WTC11 (cell line): ENCODE results near the gene LRP10. TPM values are rescaled to one million over a fixed set of nuclear protein-coding genes. Genes with fewer than 3 reads are reported as not detected.

Source experiments
- ATAC-seq: fragments of 200-7000 bp; cut with Tn5 transposase; 2 replicates; pipeline ENCODE4 v1.10.0; 2021; ENCODE audit warnings: mild to moderate bottlenecking, moderate library complexity
- CTCF ChIA-PET: fragments of 300-600 bp; sonication (Branson Sonifier 250); formaldehyde crosslinking; loops from one replicate; lab custom pipeline; 2021; ENCODE audit warnings: antibody characterized with exemption; lab: Charles Lee
- POLR2A ChIA-PET: fragments of 350-600 bp; sonication (Branson Sonifier 250); formaldehyde crosslinking; loops from one replicate; lab custom pipeline; 2021; ENCODE audit warnings: antibody characterized with exemption; lab: Charles Lee
- DNase-seq: peaks from one replicate; pipeline ENCODE4 v3.0.0; 2021; ENCODE audit warnings: low spot score
- H3K27ac Mint-ChIP-seq: 2 replicates; pipeline ENCODE4 v1.8.0; 2021; ENCODE audit warnings: mixed read lengths
- H3K27me3 Mint-ChIP-seq: 2 replicates; pipeline ENCODE4 v1.8.0; 2021; ENCODE audit warnings: low read depth, mild to moderate bottlenecking, moderate library complexity, mixed read lengths
- H3K36me3 Mint-ChIP-seq: 2 replicates; pipeline ENCODE4 v1.8.0; 2021; ENCODE audit warnings: mixed read lengths
- H3K4me1 Mint-ChIP-seq: 2 replicates; pipeline ENCODE4 v1.8.0; 2022; ENCODE audit warnings: mixed read lengths
- H3K4me3 Mint-ChIP-seq: 2 replicates; pipeline ENCODE4 v1.8.0; 2021; ENCODE audit warnings: mild to moderate bottlenecking, moderate library complexity, mixed read lengths
- H3K9me3 Mint-ChIP-seq: 2 replicates; pipeline ENCODE4 v1.8.0; 2021; ENCODE audit warnings: mixed read lengths
- ATF1 ChIP-seq: sonication (generic); formaldehyde crosslinking; IDR thresholded peaks from 2 replicates; pipeline ENCODE4 v1.8.1; 2023; ENCODE audit warnings: mild to moderate bottlenecking, moderate library complexity, missing genetic modification reagents
- CREB1 ChIP-seq: sonication (generic); formaldehyde crosslinking; IDR thresholded peaks from 2 replicates; pipeline ENCODE4 v1.8.0; 2023; ENCODE audit warnings: mild to moderate bottlenecking, missing genetic modification reagents
- FOXJ3 ChIP-seq: sonication (generic); formaldehyde crosslinking; IDR thresholded peaks from 2 replicates; pipeline ENCODE4 v1.9.0; 2021; ENCODE audit warnings: missing genetic modification reagents, mild to moderate bottlenecking, borderline replicate concordance
- GABPB1 ChIP-seq: sonication (generic); formaldehyde crosslinking; IDR thresholded peaks from 2 replicates; pipeline ENCODE4 v1.8.1; 2023; ENCODE audit warnings: mild to moderate bottlenecking, missing genetic modification reagents
- GRHL2 ChIP-seq: fragments of 250-450 bp; sonication (Bioruptor Pico); IDR thresholded peaks from 2 replicates; pipeline ENCODE4 v1.8.0; 2022; ENCODE audit warnings: mild to moderate bottlenecking, moderate library complexity; ENCODE audit not compliant: insufficient replicate concordance, severe bottlenecking
- HMGA2 ChIP-seq: fragments of 250-450 bp; sonication (Bioruptor Pico); IDR thresholded peaks from 2 replicates; pipeline ENCODE4 v1.4.0; 2021; ENCODE audit warnings: mild to moderate bottlenecking, moderate library complexity
- KAT7 ChIP-seq: sonication (generic); formaldehyde crosslinking; IDR thresholded peaks from 2 replicates; pipeline ENCODE4 v1.8.1; 2023; ENCODE audit warnings: missing genetic modification reagents, mild to moderate bottlenecking, borderline replicate concordance
- NFATC4 ChIP-seq: fragments of 250-450 bp; sonication (Bioruptor Pico); IDR thresholded peaks from 2 replicates; pipeline ENCODE4 v1.9.0; 2021; ENCODE audit warnings: mild to moderate bottlenecking
- NFE2L1 ChIP-seq: sonication (generic); formaldehyde crosslinking; IDR thresholded peaks from 2 replicates; pipeline ENCODE4 v1.8.1; 2023; ENCODE audit warnings: missing genetic modification reagents
- OVOL2 ChIP-seq: fragments of 250-450 bp; sonication (Bioruptor Pico); IDR thresholded peaks from 2 replicates; pipeline ENCODE4 v1.9.0; 2021; ENCODE audit warnings: mild to moderate bottlenecking, borderline replicate concordance
- RORB ChIP-seq: fragments of 250-450 bp; sonication (Bioruptor Pico); IDR thresholded peaks from 2 replicates; pipeline ENCODE4 v1.9.0; 2021; ENCODE audit warnings: mild to moderate bottlenecking
- ZBTB21 ChIP-seq: sonication (generic); formaldehyde crosslinking; IDR thresholded peaks from 2 replicates; pipeline ENCODE4 v1.8.1; 2023; ENCODE audit warnings: mild to moderate bottlenecking, missing genetic modification reagents, borderline replicate concordance
- ZNF219 ChIP-seq: sonication (generic); formaldehyde crosslinking; IDR thresholded peaks from 2 replicates; pipeline ENCODE4 v1.8.0; 2023; ENCODE audit warnings: missing genetic modification reagents, mild to moderate bottlenecking, borderline replicate concordance
- ZNF317 ChIP-seq: sonication (generic); formaldehyde crosslinking; IDR thresholded peaks from 2 replicates; pipeline ENCODE4 v1.8.1; 2023; ENCODE audit warnings: low read depth, mild to moderate bottlenecking, moderate library complexity, missing genetic modification reagents, borderline replicate concordance
- ZNF532 ChIP-seq: fragments of 250-450 bp; sonication (Bioruptor Pico); IDR thresholded peaks from 2 replicates; pipeline ENCODE4 v1.9.0; 2021; ENCODE audit warnings: mild to moderate bottlenecking, borderline replicate concordance
- total RNA-seq: library from RNA; stranded (reverse); gene quantifications from 3 replicates; pipeline ENCODE4 v1.2.3, GENCODE V29; 2021
- TF ChIP-seq, protein P1 (sequence below): sonication (generic); formaldehyde crosslinking; IDR thresholded peaks from 2 replicates; pipeline ENCODE4 v1.8.1; 2023; ENCODE audit warnings: mild to moderate bottlenecking, missing genetic modification reagents, moderate library complexity
- TF ChIP-seq, protein P2 (sequence below): fragments of 250-450 bp; sonication (Bioruptor Pico); IDR thresholded peaks from 2 replicates; pipeline ENCODE4 v1.9.0; 2021; ENCODE audit warnings: mild to moderate bottlenecking
- TF ChIP-seq, protein P3 (sequence below): sonication (generic); formaldehyde crosslinking; IDR thresholded peaks from 2 replicates; pipeline ENCODE4 v1.8.1; 2022; ENCODE audit warnings: low read depth, mild to moderate bottlenecking, moderate library complexity, missing genetic modification reagents, borderline replicate concordance
- TF ChIP-seq, protein P4 (sequence below): fragments of 250-450 bp; sonication (Bioruptor Pico); IDR thresholded peaks from 2 replicates; pipeline ENCODE4 v1.8.0; 2021; ENCODE audit warnings: mild to moderate bottlenecking
- TF ChIP-seq, protein P5 (sequence below): sonication (generic); formaldehyde crosslinking; IDR thresholded peaks from 2 replicates; pipeline ENCODE4 v1.8.1; 2023; ENCODE audit warnings: mild to moderate bottlenecking, missing genetic modification reagents

The LRP10 gene
- total RNA-seq, 1 experiment from 2014 or later = 24.0 TPM

DNA sequence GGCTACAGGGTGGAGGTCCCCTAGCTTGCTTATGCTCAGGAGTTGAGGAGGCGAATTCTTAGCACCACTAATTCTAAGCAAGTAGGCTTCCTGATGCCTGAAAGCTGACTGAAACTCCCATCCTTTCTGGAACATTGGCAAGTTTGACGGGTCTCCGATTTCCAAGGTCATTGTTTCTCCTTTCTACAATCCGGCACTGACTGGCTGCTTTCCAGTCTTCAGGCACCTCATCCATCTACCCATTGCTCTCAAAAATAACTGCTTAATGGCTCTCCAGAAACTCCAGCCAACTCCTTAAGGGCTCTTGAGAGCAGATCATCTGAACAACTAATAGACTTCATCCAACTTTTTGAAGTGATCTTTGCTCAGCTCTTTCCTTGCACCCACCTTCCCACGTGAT lies 24.8 kb downstream of the LRP10 start:
- DNase-seq = no peak
- ATAC-seq = no peak
- Mint-ChIP-seq H3K4me3 (no peak overlapping the region), H3K36me3 (peaks cover 10% of the 10 kb centered on the region), H3K4me1 (peaks cover 16% of the 10 kb centered on the region), H3K27ac (no peak overlapping the region), H3K9me3 (no peaks in the 10 kb centered on the region), H3K27me3 (peaks cover 55% of the 10 kb centered on the region)
- ChIA-PET POLR2A (interaction anchor here (0.9 to 1.3 kb wide), 4 partner anchors 9 to 74 kb away, joined by 3 read pairs; partner anchors contain the start of gene PRMT5), CTCF (interaction anchor here (0.7 to 1.2 kb wide), 6 partner anchors 10 to 337 kb away, joined by 3 to 6 read pairs (median 4); partner anchors contain the start of gene REM2)
- TF ChIP-seq OVOL2 (CRISPR knock-in tag) (no peak), RORB (CRISPR knock-in tag) (no peak), ZNF317 (CRISPR knock-in tag) (no peak), NFE2L1 (CRISPR knock-in tag) (no peak), GABPB1 (CRISPR knock-in tag) (no peak), GRHL2 (CRISPR knock-in tag) (no peak), FOXJ3 (no peak), ZNF219 (no peak), KAT7 (CRISPR knock-in tag) (no peak), ZBTB21 (CRISPR knock-in tag) (no peak), CREB1 (CRISPR knock-in tag) (no peak), HMGA2 (CRISPR knock-in tag) (no peak)
- TF ChIP-seq, protein P1, sequence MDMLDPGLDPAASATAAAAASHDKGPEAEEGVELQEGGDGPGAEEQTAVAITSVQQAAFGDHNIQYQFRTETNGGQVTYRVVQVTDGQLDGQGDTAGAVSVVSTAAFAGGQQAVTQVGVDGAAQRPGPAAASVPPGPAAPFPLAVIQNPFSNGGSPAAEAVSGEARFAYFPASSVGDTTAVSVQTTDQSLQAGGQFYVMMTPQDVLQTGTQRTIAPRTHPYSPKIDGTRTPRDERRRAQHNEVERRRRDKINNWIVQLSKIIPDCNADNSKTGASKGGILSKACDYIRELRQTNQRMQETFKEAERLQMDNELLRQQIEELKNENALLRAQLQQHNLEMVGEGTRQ (CRISPR knock-in tag) = no peak
- TF ChIP-seq, protein P2, sequence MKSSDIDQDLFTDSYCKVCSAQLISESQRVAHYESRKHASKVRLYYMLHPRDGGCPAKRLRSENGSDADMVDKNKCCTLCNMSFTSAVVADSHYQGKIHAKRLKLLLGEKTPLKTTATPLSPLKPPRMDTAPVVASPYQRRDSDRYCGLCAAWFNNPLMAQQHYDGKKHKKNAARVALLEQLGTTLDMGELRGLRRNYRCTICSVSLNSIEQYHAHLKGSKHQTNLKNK (CRISPR knock-in tag) = no peak

DNA sequence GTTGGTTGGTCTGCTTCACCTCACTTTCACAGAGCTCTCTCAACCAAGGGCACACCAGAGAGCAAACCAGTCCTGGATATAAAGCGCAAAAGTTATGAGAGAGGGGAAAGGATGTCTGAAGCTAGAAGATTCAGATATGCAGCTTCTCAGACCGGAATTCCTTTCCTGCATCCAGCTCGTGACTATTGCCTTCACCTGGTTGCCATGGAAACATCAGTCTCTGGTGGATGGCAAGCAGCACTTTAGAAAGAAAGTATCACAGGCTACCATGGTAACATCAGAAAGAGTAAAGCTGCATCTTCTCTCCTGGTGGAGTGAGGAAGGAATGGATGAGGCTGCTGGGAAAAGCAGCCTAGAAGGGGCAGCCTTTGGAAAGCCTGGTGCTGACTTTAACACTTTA lies 25.2 kb downstream of the LRP10 start:
- Mint-ChIP-seq H3K4me3 (no peak overlapping the region), H3K4me1 (peaks cover 16% of the 10 kb centered on the region)
- ATAC-seq = no peak
- TF ChIP-seq, protein P3, sequence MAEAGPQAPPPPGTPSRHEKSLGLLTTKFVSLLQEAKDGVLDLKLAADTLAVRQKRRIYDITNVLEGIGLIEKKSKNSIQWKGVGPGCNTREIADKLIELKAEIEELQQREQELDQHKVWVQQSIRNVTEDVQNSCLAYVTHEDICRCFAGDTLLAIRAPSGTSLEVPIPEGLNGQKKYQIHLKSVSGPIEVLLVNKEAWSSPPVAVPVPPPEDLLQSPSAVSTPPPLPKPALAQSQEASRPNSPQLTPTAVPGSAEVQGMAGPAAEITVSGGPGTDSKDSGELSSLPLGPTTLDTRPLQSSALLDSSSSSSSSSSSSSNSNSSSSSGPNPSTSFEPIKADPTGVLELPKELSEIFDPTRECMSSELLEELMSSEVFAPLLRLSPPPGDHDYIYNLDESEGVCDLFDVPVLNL (CRISPR knock-in tag) = no peak
- TF ChIP-seq ATF1 (CRISPR knock-in tag) (no peak), ZNF532 (CRISPR knock-in tag) (no peak), NFATC4 (CRISPR knock-in tag) (no peak)
- TF ChIP-seq, protein P4, sequence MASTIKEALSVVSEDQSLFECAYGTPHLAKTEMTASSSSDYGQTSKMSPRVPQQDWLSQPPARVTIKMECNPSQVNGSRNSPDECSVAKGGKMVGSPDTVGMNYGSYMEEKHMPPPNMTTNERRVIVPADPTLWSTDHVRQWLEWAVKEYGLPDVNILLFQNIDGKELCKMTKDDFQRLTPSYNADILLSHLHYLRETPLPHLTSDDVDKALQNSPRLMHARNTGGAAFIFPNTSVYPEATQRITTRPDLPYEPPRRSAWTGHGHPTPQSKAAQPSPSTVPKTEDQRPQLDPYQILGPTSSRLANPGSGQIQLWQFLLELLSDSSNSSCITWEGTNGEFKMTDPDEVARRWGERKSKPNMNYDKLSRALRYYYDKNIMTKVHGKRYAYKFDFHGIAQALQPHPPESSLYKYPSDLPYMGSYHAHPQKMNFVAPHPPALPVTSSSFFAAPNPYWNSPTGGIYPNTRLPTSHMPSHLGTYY = no peak
- TF ChIP-seq, protein P5, sequence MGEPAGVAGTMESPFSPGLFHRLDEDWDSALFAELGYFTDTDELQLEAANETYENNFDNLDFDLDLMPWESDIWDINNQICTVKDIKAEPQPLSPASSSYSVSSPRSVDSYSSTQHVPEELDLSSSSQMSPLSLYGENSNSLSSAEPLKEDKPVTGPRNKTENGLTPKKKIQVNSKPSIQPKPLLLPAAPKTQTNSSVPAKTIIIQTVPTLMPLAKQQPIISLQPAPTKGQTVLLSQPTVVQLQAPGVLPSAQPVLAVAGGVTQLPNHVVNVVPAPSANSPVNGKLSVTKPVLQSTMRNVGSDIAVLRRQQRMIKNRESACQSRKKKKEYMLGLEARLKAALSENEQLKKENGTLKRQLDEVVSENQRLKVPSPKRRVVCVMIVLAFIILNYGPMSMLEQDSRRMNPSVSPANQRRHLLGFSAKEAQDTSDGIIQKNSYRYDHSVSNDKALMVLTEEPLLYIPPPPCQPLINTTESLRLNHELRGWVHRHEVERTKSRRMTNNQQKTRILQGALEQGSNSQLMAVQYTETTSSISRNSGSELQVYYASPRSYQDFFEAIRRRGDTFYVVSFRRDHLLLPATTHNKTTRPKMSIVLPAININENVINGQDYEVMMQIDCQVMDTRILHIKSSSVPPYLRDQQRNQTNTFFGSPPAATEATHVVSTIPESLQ (CRISPR knock-in tag) = no peak
- TF ChIP-seq, all 79 proteins: peak for 0
- H3K36me3 Mint-ChIP-seq = peaks cover 14% of the 10 kb centered on the region
- H3K27ac Mint-ChIP-seq = no peak overlapping the region
- H3K9me3 Mint-ChIP-seq = no peaks in the 10 kb centered on the region
- CTCF ChIA-PET = interaction anchor here (0.6 to 1.2 kb wide), 8 partner anchors 10 to 337 kb away, joined by 3 to 6 read pairs (median 4); partner anchors contain the start of gene REM2
- peaks cover 57% of the 10 kb centered on the region for H3K27me3 Mint-ChIP-seq
- no peak for DNase-seq
- POLR2A ChIA-PET = interaction anchor here (0.9 to 1.3 kb wide), 4 partner anchors 10 to 75 kb away, joined by 3 read pairs; partner anchors contain the start of gene PRMT5
